ENCODE data around the gene KCNQ5.

GRCh38 chr6:73182021-73182607, 560.2 kb downstream of the KCNQ5 start:
- no peak for TF ChIP-seq POLR2A (IDR thresholded peaks at IDR 0.05)
- no peak for TF ChIP-seq CTCF (IDR thresholded peaks at IDR 0.05)
- TF ChIP-seq POLR2AphosphoS5 (IDR thresholded peaks at IDR 0.05): no peak
- no peak for TF ChIP-seq EP300 (IDR thresholded peaks at IDR 0.05)
